ENCODE data around the gene LDB1.

LDB1 gene

DNA sequence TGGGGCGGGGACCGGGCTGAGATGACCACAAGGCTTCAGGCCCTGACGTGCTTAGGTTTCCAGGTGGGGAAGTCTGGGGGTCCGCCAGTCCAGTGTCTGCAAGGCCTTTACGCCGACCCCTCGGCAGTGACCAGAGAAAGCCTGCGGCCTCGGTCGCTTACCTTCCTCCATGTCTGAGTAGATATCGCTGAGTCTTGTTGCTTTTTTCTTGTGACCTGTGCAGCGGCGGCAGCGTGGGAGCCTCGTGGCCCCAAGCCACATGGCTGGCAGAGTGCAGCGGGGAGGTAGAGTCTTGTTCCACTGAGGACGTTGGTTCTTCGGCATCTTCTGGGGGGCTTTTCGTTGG lies 32.4 kb upstream of the LDB1 start:
- no CpG with 5 or more reads among the region's 19 CpGs for WGBS (ENCODE audit: extremely low coverage, insufficient coverage, insufficient read length)
- peak overlapping the region; percentile 1 for H2AK5ac ChIP-seq (ENCODE audit: low read length)
- DNase-seq: peak in 1 of 2 donors; percentile 20
- H2BK12ac ChIP-seq (ENCODE audit: low read length): no peak overlapping the region
- H3K23ac ChIP-seq (ENCODE audit: low read length): no peak overlapping the region
- peak overlapping the region; percentile 91 for H3K9ac ChIP-seq (ENCODE audit: low read length)
- peak overlapping the region; percentile 38 for H2BK5ac ChIP-seq (ENCODE audit: low read depth, low read length, poor library complexity)
- H4K91ac ChIP-seq (ENCODE audit: low read depth, low read length): peak overlapping the region; percentile 74
- H3K9me3 ChIP-seq (ENCODE audit: insufficient read depth, low read depth, low read length): no peaks in the 10 kb centered on the region
- H3K18ac ChIP-seq (ENCODE audit: low read length): peak overlapping the region; percentile 52
- H3K27ac ChIP-seq (ENCODE audit: low read depth, low read length): peak overlapping the region; percentile 47
- peak overlapping the region; percentile 31 for H2BK120ac ChIP-seq (ENCODE audit: insufficient read depth, low read length, poor library complexity)
- peak overlapping the region; percentile 48 for H2AFZ ChIP-seq (ENCODE audit: insufficient read depth, low read length, poor library complexity)
- peak overlapping the region; percentile 97 for H3K4me3 ChIP-seq (ENCODE audit: low read depth, low read length)
- H4K12ac ChIP-seq (ENCODE audit: low read depth, low read length): peak overlapping the region; percentile 47
- H3K79me1 ChIP-seq (ENCODE audit: low read length): peaks cover 5% of the 10 kb centered on the region
- peaks cover 25 to 43% of the 10 kb centered on the region in 2 experiments for H3K36me3 ChIP-seq (ENCODE audit: control insufficient read depth in 1 of 2, insufficient read depth in 2 of 2, low read length in 2 of 2)
- H3K27me3 ChIP-seq (ENCODE audit: insufficient read depth, low read length): no peaks in the 10 kb centered on the region
- peaks cover 8 to 11% of the 10 kb centered on the region in 2 experiments for H3K4me1 ChIP-seq (ENCODE audit: control insufficient read depth in 1 of 2, insufficient read depth in 2 of 2, low read length in 2 of 2)
- H3K14ac ChIP-seq (ENCODE audit: low read length): peak overlapping the region; percentile 86
- H3K4me2 ChIP-seq (ENCODE audit: low read length): peak overlapping the region; percentile 67
- peak overlapping the region; percentile 70 for H3K4ac ChIP-seq (ENCODE audit: low read depth, low read length)
- H3K79me2 ChIP-seq (ENCODE audit: control insufficient read depth, insufficient read depth, low read length, poor library complexity): peaks cover 10% of the 10 kb centered on the region
- H4K8ac ChIP-seq (ENCODE audit: low read depth, low read length): peak overlapping the region; percentile 88

DNA sequence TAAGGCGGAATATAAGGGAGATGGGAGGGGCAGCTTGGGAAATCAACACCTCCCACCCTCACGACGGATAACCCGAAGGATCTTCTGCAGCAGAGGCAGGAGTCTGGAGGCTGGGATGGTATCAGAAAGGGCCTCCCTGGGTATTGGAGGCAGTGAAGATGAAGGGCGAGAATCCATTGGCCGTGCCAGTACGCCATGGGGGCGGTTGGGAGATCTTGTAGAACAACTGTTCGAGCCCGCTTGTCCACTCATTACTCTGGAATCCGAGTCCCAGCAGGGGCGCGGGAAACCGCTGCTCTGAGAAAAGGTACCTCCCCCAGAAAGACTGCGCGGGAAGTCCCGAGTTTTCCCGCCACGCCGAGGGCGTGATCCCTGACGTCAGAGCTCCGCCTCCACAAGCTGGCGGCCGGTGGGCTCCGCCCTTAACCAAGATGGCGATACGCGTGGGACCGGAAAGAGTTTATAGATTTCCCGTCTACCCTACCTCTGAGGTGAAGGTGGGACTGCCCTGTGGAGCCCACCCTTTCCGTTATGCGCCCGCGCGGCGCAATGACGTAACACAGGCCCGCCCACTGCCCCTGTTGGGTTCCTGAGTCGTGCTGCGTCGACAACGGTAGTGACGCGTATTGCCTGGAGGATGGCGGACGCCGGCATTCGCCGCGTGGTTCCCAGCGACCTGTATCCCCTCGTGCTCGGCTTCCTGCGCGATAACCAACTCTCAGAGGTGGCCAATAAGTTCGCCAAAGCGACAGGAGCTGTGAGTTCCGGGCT lies 31.8 kb upstream of the LDB1 start, which contains the start of gene NOLC1:
Gene NOLC1 (plus strand): TSS at position 616 of the 771 bp plus-strand sequence. CDS start 22 bp downstream, at position 638.
- WGBS (ENCODE audit: extremely low coverage, insufficient coverage, insufficient read length): no CpG with 5 or more reads among the region's 59 CpGs
- H3K23ac ChIP-seq (ENCODE audit: low read length): no peak within 1 kb of the TSS
- peak within 1 kb of the TSS; percentile 88 for H4K8ac ChIP-seq (ENCODE audit: low read depth, low read length)
- DNase-seq: peak; percentile 100
- H3K18ac ChIP-seq (ENCODE audit: low read length): peak within 1 kb of the TSS; percentile 52
- peak within 1 kb of the TSS; percentile 86 for H3K14ac ChIP-seq (ENCODE audit: low read length)
- peak within 1 kb of the TSS; percentile 38 for H2BK5ac ChIP-seq (ENCODE audit: low read depth, low read length, poor library complexity)
- H3K9me3 ChIP-seq (ENCODE audit: insufficient read depth, low read depth, low read length): no peaks in the 10 kb centered on the region
- peak within 1 kb of the TSS; percentile 97 for H3K4me3 ChIP-seq (ENCODE audit: low read depth, low read length)
- peak within 1 kb of the TSS; percentile 31 for H2BK120ac ChIP-seq (ENCODE audit: insufficient read depth, low read length, poor library complexity)
- peak within 1 kb of the TSS; percentile 74 for H4K91ac ChIP-seq (ENCODE audit: low read depth, low read length)
- H4K12ac ChIP-seq (ENCODE audit: low read depth, low read length): peak within 1 kb of the TSS; percentile 47
- H2AFZ ChIP-seq (ENCODE audit: insufficient read depth, low read length, poor library complexity): peak within 1 kb of the TSS; percentile 48
- peak within 1 kb of the TSS; percentile 80 for H3K4ac ChIP-seq (ENCODE audit: low read depth, low read length)
- H3K4me2 ChIP-seq (ENCODE audit: low read length): peak within 1 kb of the TSS; percentile 70
- peak within 1 kb of the TSS; percentile 82 for H3K27ac ChIP-seq (ENCODE audit: low read depth, low read length)
- H2BK12ac ChIP-seq (ENCODE audit: low read length): no peak within 1 kb of the TSS
- H3K27me3 ChIP-seq (ENCODE audit: insufficient read depth, low read length): no peaks in the 10 kb centered on the region
- H3K9ac ChIP-seq (ENCODE audit: low read length): peak within 1 kb of the TSS; percentile 91
- H2AK5ac ChIP-seq (ENCODE audit: low read length): peak within 1 kb of the TSS; percentile 1
- peaks cover 8 to 11% of the 10 kb centered on the region in 2 experiments for H3K4me1 ChIP-seq (ENCODE audit: control insufficient read depth in 1 of 2, insufficient read depth in 2 of 2, low read length in 2 of 2)
- H3K36me3 ChIP-seq (ENCODE audit: control insufficient read depth in 1 of 2, insufficient read depth in 2 of 2, low read length in 2 of 2): peaks cover 25 to 43% of the 10 kb centered on the region in 2 experiments
- peaks cover 5% of the 10 kb centered on the region for H3K79me1 ChIP-seq (ENCODE audit: low read length)
- peaks cover 10% of the 10 kb centered on the region for H3K79me2 ChIP-seq (ENCODE audit: control insufficient read depth, insufficient read depth, low read length, poor library complexity)

DNA sequence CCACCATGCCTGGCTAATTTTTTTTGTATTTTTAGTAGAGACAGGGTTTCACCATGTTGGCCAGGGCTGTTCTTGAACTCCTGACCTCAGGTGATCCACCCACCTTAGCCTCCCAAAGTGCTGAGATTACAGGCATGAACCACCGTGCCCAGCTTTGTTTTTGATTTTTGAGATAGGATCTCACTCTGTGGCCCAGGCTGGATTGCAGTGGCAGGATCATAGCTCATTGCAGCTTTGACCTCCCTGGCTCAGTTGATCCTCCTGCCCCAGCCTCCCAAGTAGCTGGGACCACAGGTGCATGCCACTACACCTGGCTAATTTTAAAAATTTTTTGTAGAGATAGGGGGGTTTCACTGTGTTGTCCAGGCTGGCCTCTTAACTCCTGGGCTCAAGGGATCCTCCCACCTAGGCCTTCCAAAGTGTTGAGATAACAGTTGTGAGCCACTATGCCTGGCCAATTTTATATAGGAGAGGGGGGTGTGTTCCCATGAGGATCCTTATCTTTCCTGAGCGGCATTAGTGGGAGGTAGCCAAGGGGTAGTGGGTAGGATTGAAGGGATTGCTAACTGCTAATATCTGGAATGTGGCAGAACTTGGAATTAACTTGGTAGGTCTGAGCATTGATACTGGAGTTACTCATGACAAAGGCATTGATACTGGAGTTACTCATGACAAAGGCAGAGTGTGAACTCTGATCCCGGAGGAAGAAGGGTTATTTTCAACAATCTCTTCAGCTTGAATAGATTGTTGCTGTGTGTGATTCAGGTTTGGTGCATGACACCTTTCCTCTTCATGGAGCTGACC lies 31.0 kb upstream of the LDB1 start:
- Histone ChIP-seq H4K8ac (ENCODE audit: low read depth, low read length) (peak overlapping the region; percentile 40), H3K4me2 (ENCODE audit: low read length) (peak overlapping the region; percentile 70), H4K12ac (ENCODE audit: low read depth, low read length) (peak overlapping the region; percentile 9), H3K4me1 (ENCODE audit: control insufficient read depth in 1 of 2, insufficient read depth in 2 of 2, low read length in 2 of 2) (peaks cover 8 to 11% of the 10 kb centered on the region in 2 experiments), H3K27me3 (ENCODE audit: insufficient read depth, low read length) (no peaks in the 10 kb centered on the region), H3K4ac (ENCODE audit: low read depth, low read length) (no peak overlapping the region), H2AK5ac (ENCODE audit: low read length) (no peak overlapping the region), H2BK120ac (ENCODE audit: insufficient read depth, low read length, poor library complexity) (no peak overlapping the region), H3K9ac (ENCODE audit: low read length) (peak overlapping the region; percentile 20), H2AFZ (ENCODE audit: insufficient read depth, low read length, poor library complexity) (no peak overlapping the region), H2BK5ac (ENCODE audit: low read depth, low read length, poor library complexity) (peak overlapping the region; percentile 7), H3K9me3 (ENCODE audit: insufficient read depth, low read depth, low read length) (no peaks in the 10 kb centered on the region), H3K36me3 (ENCODE audit: control insufficient read depth in 1 of 2, insufficient read depth in 2 of 2, low read length in 2 of 2) (peaks cover 32 to 47% of the 10 kb centered on the region in 2 experiments), H3K79me2 (ENCODE audit: control insufficient read depth, insufficient read depth, low read length, poor library complexity) (peaks cover 10% of the 10 kb centered on the region), H2BK12ac (ENCODE audit: low read length) (no peak overlapping the region), H3K27ac (ENCODE audit: low read depth, low read length) (peak overlapping the region; percentile 82), H3K18ac (ENCODE audit: low read length) (no peak overlapping the region), H3K79me1 (ENCODE audit: low read length) (peaks cover 5% of the 10 kb centered on the region), H3K4me3 (ENCODE audit: low read depth, low read length) (no peak overlapping the region), H4K91ac (ENCODE audit: low read depth, low read length) (peak overlapping the region; percentile 56), H3K14ac (ENCODE audit: low read length) (peak overlapping the region; percentile 4), H3K23ac (ENCODE audit: low read length) (no peak overlapping the region)
- DNase-seq: peak; percentile 47 to 84
- no CpG with 5 or more reads among the region's 3 CpGs for WGBS (ENCODE audit: extremely low coverage, insufficient coverage, insufficient read length)

DNA sequence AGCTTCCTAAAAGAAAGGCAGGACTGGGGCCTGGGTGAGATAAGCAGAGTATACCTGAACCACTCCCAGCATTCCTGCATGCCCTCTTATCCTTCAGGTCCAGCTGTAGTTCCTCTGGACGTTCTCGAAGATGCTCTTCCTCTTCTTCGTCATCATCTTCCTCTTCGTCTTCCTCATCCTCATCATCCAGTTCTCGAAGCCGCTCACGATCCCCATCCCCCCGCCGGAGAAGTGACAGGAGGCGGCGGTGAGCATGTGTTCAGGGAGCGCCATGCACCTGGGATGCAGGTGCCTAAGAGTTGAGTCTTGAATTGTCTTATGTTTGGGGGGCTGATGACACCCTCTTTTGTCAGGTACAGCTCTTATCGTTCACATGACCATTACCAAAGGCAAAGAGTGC lies 28.1 kb upstream of the LDB1 start:
- H2BK120ac ChIP-seq (ENCODE audit: insufficient read depth, low read length, poor library complexity): no peak overlapping the region
- H3K4me1 ChIP-seq (ENCODE audit: control insufficient read depth in 1 of 2, insufficient read depth in 2 of 2, low read length in 2 of 2): peaks cover 7 to 9% of the 10 kb centered on the region in 2 experiments
- no peak overlapping the region for H4K91ac ChIP-seq (ENCODE audit: low read depth, low read length)
- no peak overlapping the region for H3K4ac ChIP-seq (ENCODE audit: low read depth, low read length)
- no peak overlapping the region for H3K4me2 ChIP-seq (ENCODE audit: low read length)
- peaks cover 5% of the 10 kb centered on the region for H3K79me1 ChIP-seq (ENCODE audit: low read length)
- no peaks in the 10 kb centered on the region for H3K27me3 ChIP-seq (ENCODE audit: insufficient read depth, low read length)
- no peak overlapping the region for H2BK5ac ChIP-seq (ENCODE audit: low read depth, low read length, poor library complexity)
- no peak overlapping the region for H3K4me3 ChIP-seq (ENCODE audit: low read depth, low read length)
- H3K23ac ChIP-seq (ENCODE audit: low read length): no peak overlapping the region
- no peak overlapping the region for H3K9ac ChIP-seq (ENCODE audit: low read length)
- WGBS (ENCODE audit: extremely low coverage, insufficient coverage, insufficient read length): 100% methylated on average over 5 of the region's 13 CpGs
- H3K79me2 ChIP-seq (ENCODE audit: control insufficient read depth, insufficient read depth, low read length, poor library complexity): peaks cover 6% of the 10 kb centered on the region
- H2AK5ac ChIP-seq (ENCODE audit: low read length): no peak overlapping the region
- H3K14ac ChIP-seq (ENCODE audit: low read length): no peak overlapping the region
- H4K12ac ChIP-seq (ENCODE audit: low read depth, low read length): no peak overlapping the region
- H3K18ac ChIP-seq (ENCODE audit: low read length): no peak overlapping the region
- H3K9me3 ChIP-seq (ENCODE audit: insufficient read depth, low read depth, low read length): no peaks in the 10 kb centered on the region
- peaks cover 38 to 52% of the 10 kb centered on the region in 2 experiments for H3K36me3 ChIP-seq (ENCODE audit: control insufficient read depth in 1 of 2, insufficient read depth in 2 of 2, low read length in 2 of 2)
- H4K8ac ChIP-seq (ENCODE audit: low read depth, low read length): no peak overlapping the region
- H2AFZ ChIP-seq (ENCODE audit: insufficient read depth, low read length, poor library complexity): no peak overlapping the region
- H3K27ac ChIP-seq (ENCODE audit: low read depth, low read length): no peak overlapping the region
- DNase-seq: no peak
- no peak overlapping the region for H2BK12ac ChIP-seq (ENCODE audit: low read length)
